GM21423 (cell line): Measurements from ENCODE around the gene THEM4.

Source experiments
- ATAC-seq: cut with Tn5 transposase; IDR thresholded peaks from one replicate; pipeline ENCODE4 v1.9.1; 2021; ENCODE audit warnings: mild to moderate bottlenecking, moderate library complexity; ENCODE audit not compliant: unreplicated experiment

THEM4 gene

DNA sequence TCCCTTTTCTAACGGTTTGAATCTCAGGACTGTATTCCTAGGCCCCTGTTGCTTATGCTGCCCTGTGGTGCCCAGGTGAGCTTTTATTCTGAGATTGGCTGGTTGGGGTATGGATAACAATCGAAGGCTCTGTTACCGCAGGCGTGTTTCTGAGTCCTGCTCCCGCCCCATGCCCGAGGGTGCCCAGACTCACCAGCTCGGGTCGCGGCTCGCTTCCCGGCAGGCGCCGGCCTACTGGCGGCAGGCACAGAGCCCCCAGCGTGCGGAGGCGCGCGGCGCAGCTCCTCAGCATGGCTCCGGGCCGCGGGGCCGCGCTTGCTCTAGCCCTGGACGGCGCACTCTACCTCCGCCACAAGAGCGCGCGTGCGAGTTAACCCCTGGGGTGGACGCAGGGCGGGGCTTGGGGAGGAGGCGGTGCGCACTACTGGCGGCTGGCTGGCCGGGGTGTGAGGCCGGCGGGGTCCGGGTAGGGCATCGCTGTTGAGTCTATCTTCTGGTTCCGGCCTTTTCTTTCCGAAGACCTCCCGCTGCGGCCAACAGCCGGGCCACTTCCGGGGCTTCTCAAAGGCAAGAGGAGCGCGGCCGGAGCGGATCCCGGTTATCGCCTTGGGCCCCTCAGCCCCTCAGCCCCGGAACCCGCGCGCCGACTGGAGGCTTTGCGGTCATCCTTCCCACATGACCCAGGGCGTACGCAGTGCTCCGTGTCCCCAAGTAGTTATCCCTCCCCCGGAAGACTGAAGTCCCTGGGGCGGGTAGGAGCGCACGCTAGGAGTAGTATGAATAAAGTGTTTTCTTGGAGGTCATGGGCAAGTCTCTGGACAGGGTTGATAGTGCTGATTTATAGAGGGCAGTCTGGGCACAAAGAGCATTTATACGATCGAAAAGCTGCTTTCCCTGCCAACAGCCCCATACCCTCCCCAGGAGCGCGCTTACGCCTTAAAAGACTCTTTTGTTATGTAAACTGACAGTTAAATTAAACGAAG is at the start of gene THEM4:
THEM4 (minus strand) TSS at position 345 of the 983 bp plus-strand sequence; CDS start at position 292, 53 bp downstream.
- ATAC-seq: peak; percentile 98

- ATAC-seq: no peak
Measured at GRCh38 chr1:151958959-151959358, 49.6 kb upstream of the THEM4 start.

- no peak for ATAC-seq
Measured at GRCh38 chr1:151956957-151957497, 47.7 kb upstream of the THEM4 start.

DNA sequence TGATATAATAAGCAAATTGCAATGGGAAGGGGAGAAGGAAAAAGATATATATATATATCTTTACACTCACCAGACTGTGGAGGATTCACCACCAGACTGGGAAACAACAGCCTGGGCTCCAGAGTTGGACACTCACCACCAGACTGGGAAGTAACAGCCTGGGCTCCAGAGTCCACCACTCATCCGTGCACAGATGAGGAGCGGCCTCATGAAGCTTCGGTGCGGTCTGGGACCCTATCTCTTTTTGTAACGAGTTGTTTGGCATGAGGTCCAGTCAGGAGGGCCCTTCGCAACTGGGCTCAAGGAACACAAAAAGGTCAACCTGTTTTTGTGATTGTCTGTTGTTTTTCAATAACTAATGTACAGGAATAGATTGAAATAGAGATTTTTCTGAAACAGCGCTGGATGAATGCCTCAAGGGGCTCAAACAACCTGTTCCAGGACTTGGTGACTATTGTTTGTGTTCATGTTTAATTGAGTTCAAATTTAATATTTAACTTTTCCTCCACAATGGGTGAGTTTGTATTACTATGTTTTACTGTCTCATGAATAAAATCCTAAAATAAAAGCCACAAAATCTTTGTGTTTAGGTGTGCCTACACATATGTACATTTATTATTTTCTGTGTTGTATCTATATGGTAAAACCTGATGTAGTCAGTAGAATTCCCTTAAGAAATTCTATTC is 44.2 kb upstream of the THEM4 start:
- no peak for ATAC-seq

DNA sequence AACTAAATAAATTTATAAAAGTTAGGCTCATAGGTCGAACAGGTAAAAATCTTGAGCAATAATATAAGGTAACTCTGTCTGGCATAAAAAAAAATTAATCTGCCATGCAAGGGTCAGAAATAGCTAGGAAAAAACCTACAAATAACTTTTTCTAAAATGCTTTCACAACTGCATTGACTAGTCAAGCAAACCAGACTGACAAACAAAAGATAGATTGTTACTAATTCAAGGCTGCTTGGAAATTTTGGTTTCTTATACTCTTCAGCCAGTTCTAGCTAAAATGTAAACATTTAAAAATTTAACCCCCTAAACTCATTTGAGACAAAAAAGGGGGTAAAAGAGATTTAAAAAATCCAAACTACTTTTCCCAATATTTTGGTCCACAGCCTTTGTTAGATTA is 43.5 kb upstream of the THEM4 start:
- ATAC-seq: no peak

DNA sequence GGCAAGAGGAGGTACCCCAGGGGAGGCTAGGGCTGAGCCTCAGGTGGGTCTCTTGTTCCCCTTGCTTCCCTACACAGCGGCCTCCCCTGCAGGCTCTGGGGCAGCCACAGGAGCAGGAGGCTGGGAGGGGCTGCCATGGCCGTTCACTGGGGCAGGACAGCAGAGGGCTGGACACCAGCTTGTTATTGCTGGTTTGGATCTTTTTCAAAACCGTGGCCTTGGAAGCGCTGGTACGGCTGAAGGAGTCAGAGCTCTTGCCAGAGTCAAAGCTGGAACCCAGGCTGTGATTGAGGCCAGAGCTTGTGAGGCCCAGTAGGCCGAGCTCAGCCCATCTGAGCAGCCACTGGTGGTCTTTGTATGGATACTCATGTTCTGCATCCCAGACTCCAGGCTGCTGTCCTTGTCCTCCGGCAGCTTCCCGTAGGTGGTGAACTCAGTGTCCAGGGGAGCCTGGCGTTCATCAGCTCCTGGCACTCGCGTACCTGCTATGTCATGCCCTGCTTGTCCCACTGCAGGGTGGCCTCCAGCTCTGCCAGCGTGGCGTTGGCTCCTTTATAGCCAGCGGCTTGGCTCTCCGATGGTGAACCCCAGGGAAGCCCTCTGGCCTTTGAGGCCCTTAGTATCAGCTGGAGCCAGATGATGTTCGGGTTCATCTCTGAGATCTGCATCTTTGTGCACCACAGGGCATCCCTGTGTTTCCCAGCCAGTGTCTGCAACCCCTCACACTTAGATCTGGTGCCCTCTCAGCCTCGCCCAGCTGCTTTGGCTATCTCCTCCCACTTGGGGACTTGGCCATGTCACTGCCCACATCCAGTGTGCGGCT is 40.3 kb upstream of the THEM4 start:
- no peak for ATAC-seq

DNA sequence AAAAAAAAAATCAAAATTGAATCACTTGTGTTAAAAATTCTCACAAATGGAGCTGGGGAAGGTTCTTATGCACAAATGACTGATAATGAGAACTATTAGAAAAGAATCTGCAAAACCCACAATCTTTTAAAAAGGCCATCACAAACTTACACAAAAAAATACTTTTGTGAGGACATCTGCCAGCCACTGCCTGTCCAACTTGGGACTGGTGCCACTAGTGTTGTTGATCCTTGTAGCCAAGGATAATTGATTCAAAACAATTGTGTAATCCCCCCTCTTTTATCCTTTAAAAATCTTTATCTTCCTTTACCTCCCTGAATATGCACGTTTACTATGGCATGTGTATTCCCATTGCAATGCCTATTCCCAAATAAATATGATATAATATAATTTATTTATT is 39.2 kb upstream of the THEM4 start:
- ATAC-seq: no peak

GRCh38 chr1:151947140-151947539 is 37.8 kb upstream of the THEM4 start:
- no peak for ATAC-seq

DNA sequence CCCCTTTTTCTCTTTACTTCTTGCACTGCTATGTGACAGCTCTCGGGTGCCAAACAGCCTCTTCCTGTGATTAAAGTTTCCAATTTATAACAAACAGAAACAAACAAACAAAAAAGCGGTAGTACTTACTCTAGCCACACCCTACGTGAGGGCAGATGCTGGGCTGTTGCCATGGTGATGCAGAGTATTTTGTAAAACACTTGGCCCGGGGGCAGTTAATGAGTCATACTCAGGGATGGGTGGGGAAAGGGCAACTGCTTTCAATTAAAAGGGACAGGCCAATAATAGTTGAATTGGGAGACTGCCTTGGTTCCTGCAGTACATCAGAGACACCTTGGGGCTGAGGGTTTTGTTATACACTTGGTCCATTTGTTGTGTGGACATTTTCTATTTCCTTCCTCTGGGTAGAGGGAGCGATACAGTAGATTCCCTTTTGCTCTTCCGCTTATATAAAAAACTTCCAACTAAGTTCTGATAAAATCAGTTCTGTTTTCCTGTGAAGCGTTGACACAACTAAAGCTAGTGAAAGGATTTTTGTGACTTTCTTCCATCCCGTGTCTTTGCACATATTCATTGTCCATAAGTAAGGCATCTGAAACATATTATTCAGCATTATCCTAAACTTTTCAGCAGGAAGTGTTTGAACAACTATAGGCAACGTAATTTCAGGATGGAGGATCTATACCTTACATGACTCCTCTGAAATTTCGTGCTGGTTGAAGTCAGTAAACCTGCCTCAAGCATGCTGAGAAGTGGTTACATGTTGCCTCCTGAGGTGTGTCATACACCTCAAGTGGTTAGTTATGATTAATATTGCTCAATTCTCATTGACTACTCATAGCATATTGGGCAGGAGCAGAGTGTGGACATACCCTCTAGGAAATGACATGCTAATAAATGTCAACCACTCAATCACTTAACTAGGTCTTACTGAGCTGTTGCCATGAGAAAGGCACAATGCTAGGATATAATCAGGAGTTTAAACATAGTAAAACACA is 36.7 kb upstream of the THEM4 start:
- ATAC-seq: no peak

- no peak for ATAC-seq
Measured at GRCh38 chr1:151944857-151945575, 35.7 kb upstream of the THEM4 start.

DNA sequence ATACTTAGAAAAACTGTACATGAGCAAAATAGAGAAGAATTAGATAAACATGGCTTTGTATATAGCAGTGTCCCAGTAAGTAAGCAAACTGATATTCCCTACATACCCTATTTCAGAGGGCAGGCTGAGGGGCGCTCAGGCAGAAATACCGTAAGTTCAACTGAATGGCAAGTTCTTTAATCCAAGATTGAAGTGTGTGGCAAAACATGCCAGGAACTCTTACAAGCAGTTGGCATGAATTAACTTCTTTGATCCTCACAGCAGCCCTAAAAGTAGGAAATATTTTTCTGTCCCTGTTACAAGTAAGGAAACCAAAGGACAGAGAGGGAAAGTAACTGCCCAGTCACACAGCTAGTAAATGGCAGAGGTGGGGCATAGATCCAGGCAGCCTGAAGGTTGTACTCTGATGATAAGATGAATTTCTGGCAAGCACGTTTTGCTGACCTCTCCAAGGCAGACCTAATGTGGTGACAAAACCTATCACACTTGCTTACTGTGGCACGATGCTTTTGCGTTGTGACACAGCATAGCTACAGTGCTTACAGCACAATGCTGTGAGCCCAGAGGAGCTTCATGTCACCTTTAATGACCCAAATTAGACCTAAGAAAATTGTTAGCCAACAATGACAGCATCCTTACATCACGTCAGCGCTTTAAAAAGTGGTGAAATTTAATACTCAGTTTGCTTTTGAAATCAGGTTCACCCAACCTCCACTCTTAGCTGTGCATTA is 35.0 kb upstream of the THEM4 start:
- no peak for ATAC-seq

DNA sequence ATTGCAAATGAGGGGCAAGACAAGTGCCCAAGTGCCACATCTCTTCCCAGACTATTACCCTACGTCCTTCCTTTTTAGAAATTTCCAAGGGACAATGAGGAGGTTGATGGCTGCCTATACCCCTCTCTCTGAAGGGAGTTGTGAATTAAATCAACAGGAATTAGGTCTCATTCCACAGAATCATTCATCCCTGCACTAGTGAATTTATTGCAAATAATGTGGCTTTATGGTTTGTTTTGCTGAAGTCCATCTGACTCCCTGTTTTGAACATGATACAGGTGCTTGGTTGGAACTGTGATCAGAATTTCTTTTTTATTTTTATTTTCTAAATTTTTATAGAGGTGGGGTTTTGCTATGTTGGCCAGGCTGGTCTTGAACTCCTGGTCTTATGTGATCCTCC is 34.3 kb upstream of the THEM4 start:
- ATAC-seq: no peak

DNA sequence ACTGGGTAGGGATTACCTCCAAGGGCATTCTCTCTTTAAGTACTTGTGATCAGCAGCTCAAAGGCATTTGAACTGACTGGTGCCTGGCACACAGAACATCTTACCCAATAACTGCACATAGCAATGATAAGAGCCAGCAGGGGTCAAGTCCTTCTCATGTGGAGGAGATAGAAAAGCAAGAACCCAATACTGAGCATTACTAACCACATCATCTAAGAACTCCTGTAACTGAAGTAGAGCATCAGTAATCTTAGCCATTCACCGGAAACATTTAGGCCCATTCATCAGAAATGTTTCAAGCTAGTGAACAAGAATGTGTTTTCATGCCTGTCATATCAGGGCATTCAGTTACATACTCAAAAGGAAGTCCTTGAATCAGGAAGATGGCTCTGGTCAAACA is 33.6 kb upstream of the THEM4 start:
- ATAC-seq: no peak

DNA sequence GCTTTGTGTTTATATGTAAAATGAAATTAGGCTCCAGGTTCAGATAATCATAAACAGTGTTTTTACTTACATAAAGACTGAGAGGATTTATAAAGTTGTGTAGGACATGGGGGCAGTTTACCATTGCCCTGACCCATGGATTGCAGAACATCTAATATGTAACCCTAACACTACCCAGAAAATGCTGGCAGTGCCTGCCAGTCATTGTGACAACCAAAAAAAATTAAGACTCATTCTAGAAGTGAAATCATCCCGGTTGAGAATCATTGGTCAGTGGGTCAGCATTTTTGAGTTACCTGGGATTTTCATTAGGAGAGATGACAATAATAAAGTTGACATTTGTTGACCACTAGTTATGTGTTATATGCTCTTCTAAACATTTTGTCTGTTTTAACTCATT is 31.2 kb upstream of the THEM4 start:
- no peak for ATAC-seq

DNA sequence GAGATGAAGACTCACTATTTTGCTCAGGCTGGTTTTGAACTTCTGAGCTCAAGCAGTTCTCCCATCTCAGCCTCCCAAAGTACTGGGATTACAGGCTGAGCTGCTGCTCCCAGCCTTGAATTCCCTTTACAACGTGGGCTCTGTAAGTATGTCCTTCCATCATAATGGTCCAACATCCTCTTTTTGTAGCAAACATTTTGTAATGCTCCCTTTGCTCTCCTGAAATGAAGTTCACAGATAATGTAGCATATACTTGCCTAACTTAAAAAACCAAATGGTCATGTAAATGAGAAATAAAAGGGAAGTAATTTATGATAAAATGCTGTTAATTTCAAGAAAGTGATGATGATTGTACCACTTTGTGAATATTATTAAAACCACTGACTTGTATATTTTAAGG is 30.5 kb upstream of the THEM4 start:
- ATAC-seq: no peak

GRCh38 chr1:151939141-151939540 is 29.8 kb upstream of the THEM4 start:
- no peak for ATAC-seq

DNA sequence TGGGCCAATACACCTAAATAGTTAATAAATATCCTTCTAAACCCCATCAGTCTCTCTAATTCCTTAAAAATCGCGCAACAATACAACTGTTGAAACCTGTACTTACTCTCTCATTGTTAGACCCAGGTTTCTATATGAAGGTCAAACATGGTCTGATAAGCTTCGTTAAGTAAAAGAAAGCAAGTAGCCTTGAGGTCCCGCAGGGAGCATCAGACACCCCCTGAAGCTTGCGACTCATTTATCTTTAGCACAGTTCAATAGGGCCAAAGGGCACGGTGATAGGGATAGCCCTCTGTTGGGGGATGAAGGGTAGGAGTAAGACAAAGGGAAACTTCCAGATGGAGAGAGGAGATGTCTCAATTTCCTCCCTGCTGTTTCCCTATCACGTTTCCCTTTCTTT is 27.3 kb upstream of the THEM4 start:
- no peak for ATAC-seq

DNA sequence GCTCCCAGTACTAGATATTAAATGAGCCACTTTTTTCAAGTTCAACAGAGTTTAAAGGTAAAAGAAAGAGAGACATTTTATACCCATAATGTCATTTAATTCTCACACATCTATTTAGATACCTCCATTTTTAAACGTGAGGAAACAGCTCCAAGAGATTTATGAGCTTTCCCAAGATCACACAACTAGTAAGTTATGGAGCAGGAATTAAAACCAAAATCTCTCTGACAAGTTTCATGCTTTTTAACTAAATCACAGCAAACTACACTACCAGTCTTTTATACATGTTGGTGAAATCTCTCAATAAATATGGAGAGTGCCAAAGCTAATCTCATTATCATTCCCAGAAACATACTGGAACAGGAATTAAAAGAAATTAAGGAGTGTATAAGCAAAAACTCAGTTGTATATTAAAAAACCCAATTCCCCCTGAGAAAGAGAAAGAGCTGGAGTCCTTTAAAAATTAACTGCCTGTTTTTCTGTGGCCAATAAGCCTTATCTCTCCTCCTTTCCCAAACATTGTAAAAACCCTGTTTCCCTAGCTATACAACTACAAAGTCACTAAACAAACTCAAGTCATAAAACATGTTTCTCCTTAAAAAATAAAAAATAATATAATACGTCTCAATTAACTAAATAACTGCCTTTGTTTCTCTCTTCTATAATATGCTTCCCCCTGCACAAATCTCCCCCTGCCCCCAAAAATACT is 26.7 kb upstream of the THEM4 start:
- no peak for ATAC-seq
